M059J (cell line): ENCODE measurements around the gene VPS29. TPM values are rescaled to one million over a fixed set of nuclear protein-coding genes. Genes with fewer than 3 reads are reported as not detected.
A peak's percentile ranks its signal among the peaks of the same experiment; 100 is the strongest.

Experiments
- DNase-seq: peaks from one replicate; pipeline ENCODE4 v3.0.0-alpha.2; 2012; ENCODE audit warnings: low read depth
- total RNA-seq: library from RNA; depleted of rRNA; stranded (reverse); fragments of >200 nt; shearing (Covaris generic); gene quantifications from 2 replicates; pipeline ENCODE4 v1.2.3, GENCODE V29; 2014; rRNA removed

The VPS29 gene
- total RNA-seq, 1 experiment from 2014 or later = 146 TPM

DNA sequence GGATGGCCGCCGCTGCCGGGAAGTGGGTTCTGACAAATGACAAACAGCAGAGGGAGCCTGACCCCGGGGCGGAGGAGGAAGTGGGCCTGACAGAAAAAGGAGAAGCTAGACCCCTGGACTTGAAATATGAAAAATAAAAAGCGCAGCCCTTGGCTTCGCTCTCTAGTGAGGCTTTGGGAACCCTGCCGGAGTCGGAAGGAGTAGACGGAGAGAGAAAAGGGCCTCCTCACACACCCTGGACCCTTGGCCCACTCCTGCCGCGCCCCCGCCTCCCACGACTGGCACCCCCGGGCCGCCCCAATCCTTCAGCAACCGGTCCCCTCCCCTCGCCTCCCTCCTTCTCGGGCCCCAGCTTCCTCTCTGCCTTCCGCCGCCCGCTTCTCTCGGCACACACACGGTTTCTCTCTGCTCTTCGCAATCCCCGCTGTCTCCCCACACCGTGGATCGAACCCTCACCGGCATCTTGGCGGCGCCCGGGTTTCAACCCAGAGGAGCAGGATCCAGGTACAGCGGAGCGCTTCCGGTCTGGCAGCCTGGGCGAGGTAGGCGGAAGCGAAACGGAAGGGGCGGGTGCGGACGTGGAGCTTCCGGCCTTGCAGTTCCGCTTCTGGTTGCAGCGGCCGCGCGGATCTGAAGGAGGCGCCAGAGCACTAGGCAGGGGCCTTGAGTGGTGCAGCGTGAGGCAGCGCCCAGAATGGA, 52.0 kb downstream of the VPS29 start, which contains the start of gene ARPC3:
TSS of gene ARPC3 (minus strand) at position 539 of the 699 bp plus-strand sequence. CDS start at position 462, 77 bp downstream.
- DNase-seq = peak; percentile 92

- no peak for DNase-seq
Measured at GRCh38 chr12:110444455-110444854, 57.5 kb downstream of the VPS29 start.

Other genes starting within 250 kb of the VPS29 start
- 86.9 and 140 TPM in 2 replicates for gene ATP2A2, start 220.9 kb downstream of the VPS29 start, total RNA-seq
- 70.9 and 71.0 TPM in 2 replicates for gene ANAPC7, start 98.4 kb downstream of the VPS29 start, total RNA-seq
- 987 and 1,311 TPM in 2 replicates for gene ARPC3, start 51.8 kb downstream of the VPS29 start, total RNA-seq
- gene GPN3, start 33.9 kb downstream of the VPS29 start, total RNA-seq = 22.6 and 35.4 TPM in 2 replicates
- 20.6 and 24.8 TPM in 2 replicates for gene FAM216A, start 33.3 kb downstream of the VPS29 start, total RNA-seq
- gene RAD9B, start 220 bp upstream of the VPS29 start, total RNA-seq = 0.47 and 1.1 TPM in 2 replicates
- gene PPTC7, start 81.2 kb upstream of the VPS29 start, total RNA-seq = 1.7 and 5.2 TPM in 2 replicates
- 40.4 and 42.8 TPM in 2 replicates for gene TCTN1, start 112.0 kb upstream of the VPS29 start, total RNA-seq
- 0.30 and 2.1 TPM in 2 replicates for gene HVCN1, start 187.0 kb upstream of the VPS29 start, total RNA-seq
- gene PPP1CC, start 240.8 kb upstream of the VPS29 start, total RNA-seq = 107 and 130 TPM in 2 replicates